Inflammatory macrophage (primary cell): ENCODE measurements around the gene NPFF.

Experiments used
- DNase-seq, 2 donors: peaks; one replicate each; pipeline ENCODE4 v3.0.0-alpha.2; 2020 to 2022

NPFF gene

GRCh38 chr12:53513712-53514410, 6.6 kb upstream of the NPFF start:
- no peak for DNase-seq

DNA sequence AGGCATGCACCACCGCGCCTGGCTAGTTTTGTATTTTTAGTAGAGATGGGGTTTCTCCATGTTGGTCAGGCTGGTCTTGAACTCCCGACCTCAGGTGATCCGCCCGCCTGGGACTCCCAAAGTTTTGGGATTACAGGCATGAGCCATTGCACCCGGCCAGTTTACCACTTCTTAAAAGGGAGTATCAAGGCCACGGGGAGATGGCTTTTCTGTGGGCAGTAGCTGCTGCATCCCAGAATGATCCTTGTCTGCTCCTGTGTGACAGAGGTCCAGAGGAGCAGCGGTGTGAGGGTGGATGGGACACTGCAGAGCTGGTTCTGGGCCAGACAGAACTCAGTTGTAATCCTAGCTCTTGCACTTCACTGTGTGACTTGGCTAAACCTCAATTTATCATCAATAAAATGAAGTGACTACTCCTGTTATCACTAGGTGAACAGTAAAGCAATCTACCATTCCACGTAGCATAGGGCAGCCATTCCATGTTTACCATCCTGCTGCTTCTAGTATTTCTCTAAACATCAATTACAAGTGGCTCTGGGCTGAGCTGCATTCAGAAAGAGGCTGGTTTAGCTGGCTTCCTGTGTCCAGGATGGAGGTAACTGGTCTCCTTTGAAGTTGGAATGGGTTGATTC, 3.0 kb upstream of the NPFF start:
- no peak for DNase-seq

- DNase-seq = peak; percentile 86 to 93
Observed at GRCh38 chr12:53508534-53509170, 1.4 kb upstream of the NPFF start.

DNA sequence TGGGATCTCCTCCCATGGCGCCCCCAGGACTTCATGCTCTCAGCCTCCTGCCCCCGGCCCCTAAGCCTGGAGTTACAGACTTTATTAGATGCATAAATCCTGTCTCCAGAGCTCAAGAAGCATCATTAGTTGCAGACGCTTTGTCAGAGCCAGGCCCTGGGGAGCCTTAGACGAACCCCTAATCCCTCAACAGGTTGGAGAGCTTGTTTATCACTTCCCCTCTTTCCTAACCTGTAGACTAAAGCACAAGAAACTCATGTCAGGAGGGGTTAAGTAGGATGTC, 260 bp upstream of the NPFF start:
- no peak for DNase-seq

- DNase-seq = no peak
Observed at GRCh38 chr12:53506450-53506785, 866 bp downstream of the NPFF start.

DNA sequence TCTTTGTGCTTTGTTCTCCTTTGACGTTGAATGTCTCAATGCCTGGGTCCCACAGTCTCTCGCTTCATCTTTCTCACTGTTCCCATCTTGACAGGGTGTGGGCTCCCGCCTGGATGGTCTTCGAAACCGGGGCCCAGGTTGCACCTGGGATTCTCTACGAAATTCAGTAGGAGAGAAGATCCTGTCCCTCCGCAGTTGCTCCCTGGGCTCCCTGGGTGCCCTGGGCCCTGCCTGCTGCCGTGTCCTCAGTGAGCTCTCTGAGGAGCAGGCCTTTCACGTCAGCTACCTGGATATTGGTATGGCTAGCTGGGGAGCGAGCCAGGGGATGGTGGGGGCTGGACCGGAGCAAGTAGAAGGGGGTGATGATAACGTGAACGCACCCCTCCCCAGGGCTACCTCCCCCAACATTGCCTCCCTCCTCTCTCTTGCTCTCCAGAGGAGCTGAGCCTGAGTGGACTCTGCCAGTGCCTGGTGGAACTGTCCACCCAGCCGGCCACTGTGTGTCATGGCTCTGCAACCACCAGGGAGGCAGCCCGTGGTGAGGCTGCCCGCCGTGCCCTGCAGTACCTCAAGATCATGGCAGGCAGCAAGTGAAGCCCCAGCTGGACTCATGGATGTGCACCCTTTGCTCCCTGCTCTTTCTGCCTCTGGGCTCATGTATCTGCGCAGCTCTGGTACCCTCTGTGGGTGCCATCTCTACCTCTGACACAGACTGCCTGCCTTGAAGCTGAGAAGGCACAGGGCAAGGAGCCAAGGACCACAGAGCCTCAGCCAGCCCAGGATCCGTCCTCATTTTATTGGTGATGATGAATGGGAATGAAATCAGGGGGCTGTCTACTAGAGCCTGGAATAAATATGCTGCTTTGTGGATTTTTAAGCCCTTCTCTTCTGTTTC, 1.5 kb downstream of the NPFF start:
- no peak for DNase-seq

GRCh38 chr12:53505086-53505485, 2.2 kb downstream of the NPFF start:
- peak in 1 of 2 donors; percentile 16 for DNase-seq

- DNase-seq = no peak
Observed at GRCh38 chr12:53504004-53504920, 3.0 kb downstream of the NPFF start.

GRCh38 chr12:53502983-53503728, 4.1 kb downstream of the NPFF start:
- no peak for DNase-seq

GRCh38 chr12:53502331-53502730, 5.0 kb downstream of the NPFF start:
- no peak for DNase-seq

- no peak for DNase-seq
Observed at GRCh38 chr12:53501615-53502181, 5.6 kb downstream of the NPFF start.

- peak; percentile 99 for DNase-seq
Observed at GRCh38 chr12:53500776-53501614, 6.3 kb downstream of the NPFF start, which contains the start of gene TARBP2. Gene TARBP2 (plus strand): TSS chr12:53501283. CDS start chr12:53501409, 126 bp downstream.

- peak; percentile 86 to 89 for DNase-seq
Observed at GRCh38 chr12:53500142-53500775, 7.0 kb downstream of the NPFF start.

DNA sequence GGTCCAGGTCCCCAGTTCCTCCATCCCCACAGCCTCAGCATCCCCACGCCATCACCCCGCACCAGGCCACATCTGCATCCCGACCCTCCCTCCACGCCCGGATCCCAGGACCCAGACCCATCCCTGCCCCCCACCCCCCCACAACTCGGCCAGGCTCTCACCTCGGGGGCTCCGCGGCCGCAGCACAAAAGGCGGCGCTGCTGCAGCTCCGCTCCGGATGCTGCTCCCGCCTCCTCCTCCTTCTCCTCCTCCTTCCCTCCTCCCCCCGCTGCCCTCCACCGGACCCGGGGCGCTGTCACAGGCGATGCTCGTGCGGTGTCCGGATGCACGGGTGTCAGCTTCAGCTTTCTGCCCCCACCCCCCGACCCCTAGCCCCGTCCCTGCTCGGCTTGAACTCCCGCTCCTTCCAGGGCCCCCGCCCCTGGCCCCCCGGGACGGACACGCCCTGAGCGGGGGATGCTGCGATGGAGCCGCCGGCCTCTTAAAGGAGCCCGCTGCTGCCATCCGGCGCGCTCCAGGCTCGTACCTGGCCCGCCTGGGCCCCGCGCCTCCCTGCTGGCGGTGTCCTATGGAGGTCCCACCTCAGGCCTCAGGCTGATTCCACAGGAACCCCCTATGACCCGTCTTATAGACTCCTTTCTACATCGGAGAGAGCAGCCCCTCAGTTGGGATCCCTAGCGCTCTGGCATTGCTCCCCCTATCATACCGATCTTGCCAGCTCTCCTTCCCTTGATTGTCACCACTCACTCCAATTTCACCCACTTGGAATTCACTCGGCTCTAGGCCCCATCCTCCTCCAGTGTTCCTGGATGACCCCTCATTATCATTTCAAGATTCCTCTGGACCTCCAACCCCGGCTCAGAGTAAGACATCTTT, 7.8 kb downstream of the NPFF start, which contains the start of gene MAP3K12:
Gene MAP3K12 (minus strand): TSS at position 193 of the 876 bp plus-strand sequence. CDS start 12,067 bp downstream, outside the sequence.
- peak; percentile 30 to 40 for DNase-seq

- no peak for DNase-seq
Observed at GRCh38 chr12:53498235-53498630, 9.1 kb downstream of the NPFF start.

GRCh38 chr12:53497461-53497860, 9.8 kb downstream of the NPFF start:
- no peak for DNase-seq

DNA sequence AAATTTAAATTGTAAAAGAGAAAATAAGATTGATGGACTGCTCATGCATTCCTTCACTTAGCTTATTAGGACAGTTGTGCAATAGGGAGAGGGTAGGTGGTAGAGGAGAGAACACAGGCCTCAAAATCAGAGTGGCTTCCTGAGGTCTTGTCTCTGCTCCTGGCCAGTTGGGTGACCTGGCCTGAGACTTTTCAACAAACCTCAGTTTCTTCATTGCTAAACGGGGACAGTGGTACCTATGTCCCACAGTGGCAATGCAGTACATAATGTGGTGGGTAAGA, 10.6 kb downstream of the NPFF start:
- DNase-seq = no peak
